Superior temporal gyrus (tissue), 1 donor: ENCODE results near the gene KIF21A.
"Not testable (repeated sequence)": the region's sequence is repeated elsewhere in the genome, so short reads cannot be mapped to it uniquely, and the experiment has no call there.

Experiments
- DNase-seq: peaks from one replicate; pipeline ENCODE4 v3.0.0-alpha.2; 2016; ENCODE audit errors: extremely low spot score

The KIF21A gene

GRCh38 chr12:39343665-39344064 is 99.3 kb downstream of the KIF21A start:
- no peak for DNase-seq

- DNase-seq: no peak
Observed at GRCh38 chr12:39341761-39342160, 101.2 kb downstream of the KIF21A start.

- no peak for DNase-seq
Observed at GRCh38 chr12:39341179-39341578, 101.7 kb downstream of the KIF21A start.

GRCh38 chr12:39332661-39333175 is 110.2 kb downstream of the KIF21A start:
- no peak for DNase-seq

GRCh38 chr12:39331539-39332261 is 111.2 kb downstream of the KIF21A start:
- no peak for DNase-seq

GRCh38 chr12:39329876-39330275 is 113.0 kb downstream of the KIF21A start:
- no peak for DNase-seq

- DNase-seq: no peak
Observed at GRCh38 chr12:39329018-39329417, 113.9 kb downstream of the KIF21A start.

GRCh38 chr12:39327965-39328364 is 115.0 kb downstream of the KIF21A start:
- DNase-seq: no peak

- no peak for DNase-seq
Observed at GRCh38 chr12:39327510-39327909, 115.4 kb downstream of the KIF21A start.

GRCh38 chr12:39319180-39319579 is 123.7 kb downstream of the KIF21A start:
- DNase-seq: no peak

GRCh38 chr12:39314547-39314946 is 128.4 kb downstream of the KIF21A start:
- DNase-seq: no peak

GRCh38 chr12:39309516-39309915 is 133.4 kb downstream of the KIF21A start:
- no peak for DNase-seq

- no peak for DNase-seq
Observed at GRCh38 chr12:39301422-39301821, 141.5 kb downstream of the KIF21A start.

- peak; percentile 53 for DNase-seq
Observed at GRCh38 chr12:39300799-39301198, 142.1 kb downstream of the KIF21A start.

GRCh38 chr12:39297891-39298290 is 145.0 kb downstream of the KIF21A start:
- DNase-seq: no peak

GRCh38 chr12:39296496-39296895 is 146.4 kb downstream of the KIF21A start:
- no peak for DNase-seq

GRCh38 chr12:39295593-39295992 is 147.3 kb downstream of the KIF21A start:
- DNase-seq: not testable (repeated sequence)

GRCh38 chr12:39294715-39295114 is 148.2 kb downstream of the KIF21A start:
- no peak for DNase-seq

GRCh38 chr12:39292125-39292630 is 150.7 kb downstream of the KIF21A start:
- DNase-seq: no peak

- no peak for DNase-seq
Observed at GRCh38 chr12:39287817-39288216, 155.1 kb downstream of the KIF21A start.

- no peak for DNase-seq
Observed at GRCh38 chr12:39287409-39287808, 155.5 kb downstream of the KIF21A start.

- DNase-seq: no peak
Observed at GRCh38 chr12:39278426-39278825, 164.5 kb downstream of the KIF21A start.

- DNase-seq: no peak
Observed at GRCh38 chr12:39277416-39277815, 165.5 kb downstream of the KIF21A start.

GRCh38 chr12:39275846-39276245 is 167.1 kb downstream of the KIF21A start:
- DNase-seq: no peak
